ENCODE results near the gene SGK1. TPM values are rescaled to one million over a fixed set of nuclear protein-coding genes. Genes with fewer than 3 reads are reported as not detected.
"Not testable (repeated sequence)": the region's sequence is repeated elsewhere in the genome, so short reads cannot be mapped to it uniquely, and the experiment has no call there.

SGK1 gene
- total RNA-seq, 1 donor from 2014 or later = 46.3 TPM

- not testable (repeated sequence) for DNase-seq (ENCODE audit: low spot score)
Observed at GRCh38 chr6:134304381-134304780, 13.5 kb downstream of the SGK1 start.

GRCh38 chr6:134303891-134304290 is 14.0 kb downstream of the SGK1 start:
- no peak for DNase-seq (ENCODE audit: low spot score)

- DNase-seq (ENCODE audit: low spot score) = no peak
Observed at GRCh38 chr6:134299236-134299635, 18.7 kb downstream of the SGK1 start.

- no peak for DNase-seq (ENCODE audit: low spot score)
Observed at GRCh38 chr6:134296762-134297161, 21.1 kb downstream of the SGK1 start.

GRCh38 chr6:134295953-134296553 is 21.9 kb downstream of the SGK1 start:
- DNase-seq (ENCODE audit: low spot score) = peak; percentile 49

GRCh38 chr6:134293659-134294161 is 24.2 kb downstream of the SGK1 start:
- DNase-seq (ENCODE audit: low spot score) = no peak

GRCh38 chr6:134291156-134291555 is 26.8 kb downstream of the SGK1 start:
- DNase-seq (ENCODE audit: low spot score) = no peak

- no peak for DNase-seq (ENCODE audit: low spot score)
Observed at GRCh38 chr6:134289204-134289575, 28.7 kb downstream of the SGK1 start.

GRCh38 chr6:134288538-134289203 is 29.2 kb downstream of the SGK1 start:
- no peak for DNase-seq (ENCODE audit: low spot score)

GRCh38 chr6:134287859-134288537 is 29.9 kb downstream of the SGK1 start:
- no peak for DNase-seq (ENCODE audit: low spot score)

- DNase-seq (ENCODE audit: low spot score) = no peak
Observed at GRCh38 chr6:134282816-134283215, 35.1 kb downstream of the SGK1 start.

GRCh38 chr6:134281388-134281787 is 36.5 kb downstream of the SGK1 start:
- DNase-seq (ENCODE audit: low spot score) = no peak

- no peak for DNase-seq (ENCODE audit: low spot score)
Observed at GRCh38 chr6:134278000-134278399, 39.9 kb downstream of the SGK1 start.

GRCh38 chr6:134276891-134277377 is 41.0 kb downstream of the SGK1 start:
- not testable (repeated sequence) for DNase-seq (ENCODE audit: low spot score)

- DNase-seq (ENCODE audit: low spot score) = no peak
Observed at GRCh38 chr6:134272374-134272773, 45.5 kb downstream of the SGK1 start.

- no peak for DNase-seq (ENCODE audit: low spot score)
Observed at GRCh38 chr6:134267917-134268361, 50.0 kb downstream of the SGK1 start.

GRCh38 chr6:134266776-134267175 is 51.1 kb downstream of the SGK1 start:
- DNase-seq (ENCODE audit: low spot score) = no peak

GRCh38 chr6:134261766-134262165 is 56.1 kb downstream of the SGK1 start:
- DNase-seq (ENCODE audit: low spot score) = no peak

- no peak for DNase-seq (ENCODE audit: low spot score)
Observed at GRCh38 chr6:134258849-134259306, 59.0 kb downstream of the SGK1 start.

- DNase-seq (ENCODE audit: low spot score) = no peak
Observed at GRCh38 chr6:134257516-134257915, 60.4 kb downstream of the SGK1 start.

GRCh38 chr6:134256862-134257261 is 61.0 kb downstream of the SGK1 start:
- DNase-seq (ENCODE audit: low spot score) = no peak

GRCh38 chr6:134255280-134255679 is 62.6 kb downstream of the SGK1 start:
- DNase-seq (ENCODE audit: low spot score) = not testable (repeated sequence)

- DNase-seq (ENCODE audit: low spot score) = no peak
Observed at GRCh38 chr6:134254118-134254517, 63.8 kb downstream of the SGK1 start.
